Fibroblast of lung (primary cell): ENCODE measurements around the gene MAGI2.
"Not testable (repeated sequence)": the region's sequence is repeated elsewhere in the genome, so short reads cannot be mapped to it uniquely, and the experiment has no call there.

Experiments
- CTCF ChIP-seq, 2 donors: IDR thresholded peaks in 1 of 2; conservative IDR thresholded peaks in 1 of 2; 1 replicate in 1 of 2; 2 replicates in 1 of 2; pipeline ENCODE4 v1.5.1; 2011 to 2012; ENCODE audit warnings: low read length in 2 of 2, control low read depth in 1 of 2, inconsistent platforms in 1 of 2, low read depth in 1 of 2, mild to moderate bottlenecking in 1 of 2
- EZH2 ChIP-seq: IDR thresholded peaks from 2 replicates; pipeline ENCODE4 v1.5.1; 2012; ENCODE audit warnings: low read length, control low read depth, mild to moderate bottlenecking; ENCODE audit errors: missing control alignments

GRCh38 chr7:79019711-79020110 is 433.8 kb downstream of the MAGI2 start:
- TF ChIP-seq CTCF (conservative IDR thresholded peaks at IDR 0.05 in 1 of 2, IDR thresholded peaks at IDR 0.05 in 1 of 2; ENCODE audit: low read depth in 1 of 2, low read length in 2 of 2); EZH2: not testable (repeated sequence)
